ENCODE measurements around the gene ABCC11.
A peak's percentile ranks its signal among the peaks of the same experiment; 100 is the strongest.

The ABCC11 gene

GRCh38 chr16:48126801-48127644 lies 120.3 kb downstream of the ABCC11 start:
- no peak for DNase-seq

- DNase-seq: no peak
Observed at GRCh38 chr16:48125888-48126287, 121.5 kb downstream of the ABCC11 start.

GRCh38 chr16:48124266-48124665 lies 123.1 kb downstream of the ABCC11 start:
- no peak for DNase-seq

- DNase-seq: no peak
Observed at GRCh38 chr16:48123104-48123788, 124.1 kb downstream of the ABCC11 start.

GRCh38 chr16:48121276-48121675 lies 126.1 kb downstream of the ABCC11 start:
- no peak for DNase-seq

GRCh38 chr16:48118841-48119240 lies 128.5 kb downstream of the ABCC11 start:
- DNase-seq: no peak

- peak; percentile 35 for DNase-seq
Observed at GRCh38 chr16:48117217-48118105, 129.9 kb downstream of the ABCC11 start.
